ENCODE results near the gene RGMA.

GRCh38 chr15:93026380-93026817 is 62.6 kb downstream of the RGMA start:
- TF ChIP-seq, protein P1, sequence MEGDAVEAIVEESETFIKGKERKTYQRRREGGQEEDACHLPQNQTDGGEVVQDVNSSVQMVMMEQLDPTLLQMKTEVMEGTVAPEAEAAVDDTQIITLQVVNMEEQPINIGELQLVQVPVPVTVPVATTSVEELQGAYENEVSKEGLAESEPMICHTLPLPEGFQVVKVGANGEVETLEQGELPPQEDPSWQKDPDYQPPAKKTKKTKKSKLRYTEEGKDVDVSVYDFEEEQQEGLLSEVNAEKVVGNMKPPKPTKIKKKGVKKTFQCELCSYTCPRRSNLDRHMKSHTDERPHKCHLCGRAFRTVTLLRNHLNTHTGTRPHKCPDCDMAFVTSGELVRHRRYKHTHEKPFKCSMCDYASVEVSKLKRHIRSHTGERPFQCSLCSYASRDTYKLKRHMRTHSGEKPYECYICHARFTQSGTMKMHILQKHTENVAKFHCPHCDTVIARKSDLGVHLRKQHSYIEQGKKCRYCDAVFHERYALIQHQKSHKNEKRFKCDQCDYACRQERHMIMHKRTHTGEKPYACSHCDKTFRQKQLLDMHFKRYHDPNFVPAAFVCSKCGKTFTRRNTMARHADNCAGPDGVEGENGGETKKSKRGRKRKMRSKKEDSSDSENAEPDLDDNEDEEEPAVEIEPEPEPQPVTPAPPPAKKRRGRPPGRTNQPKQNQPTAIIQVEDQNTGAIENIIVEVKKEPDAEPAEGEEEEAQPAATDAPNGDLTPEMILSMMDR (IDR thresholded peaks at IDR 0.05), result no peak
- no peak for TF ChIP-seq POLR2A (IDR thresholded peaks at IDR 0.05)

Data from adrenal gland (tissue), 5 donors.